GM12864 (cell line): ENCODE measurements around the gene PTP4A1.

Source experiments
- DNase-seq: peaks from one replicate; pipeline ENCODE4 v3.0.0-alpha.2; 2011; ENCODE audit warnings: low read depth
- H3K4me3 ChIP-seq: 2 replicates; pipeline ENCODE4 v1.5.1; 2011; ENCODE audit warnings: mild to moderate bottlenecking, low read depth, low read length, control low read depth
- CTCF ChIP-seq: IDR thresholded peaks from 2 replicates; pipeline ENCODE4 v1.5.1; 2011; ENCODE audit warnings: low read depth, mild to moderate bottlenecking, moderate library complexity, low read length, control low read depth, inconsistent platforms; ENCODE audit errors: missing control alignments

Gene PTP4A1

DNA sequence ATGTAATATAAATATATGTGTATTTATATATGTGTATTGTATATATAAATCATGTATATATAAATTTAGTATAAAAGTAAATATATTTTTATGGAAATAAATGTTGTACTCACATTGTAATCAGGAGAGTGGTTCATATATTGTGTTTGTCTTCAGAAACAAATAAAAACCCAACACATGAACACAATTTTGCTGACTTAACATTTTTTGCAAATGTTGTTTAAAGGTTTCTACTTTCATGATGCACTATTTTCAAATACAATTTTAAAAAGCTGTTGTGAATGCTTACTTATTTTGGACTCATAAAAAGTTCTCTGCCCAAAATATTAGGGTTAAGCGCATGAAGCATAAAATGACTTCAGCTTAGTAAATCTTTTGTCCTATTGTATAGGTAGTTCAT, 39.3 kb downstream of the PTP4A1 start:
- no peak for DNase-seq
- H3K4me3 ChIP-seq, result no peak overlapping the region
- TF ChIP-seq CTCF, result no peak

DNA sequence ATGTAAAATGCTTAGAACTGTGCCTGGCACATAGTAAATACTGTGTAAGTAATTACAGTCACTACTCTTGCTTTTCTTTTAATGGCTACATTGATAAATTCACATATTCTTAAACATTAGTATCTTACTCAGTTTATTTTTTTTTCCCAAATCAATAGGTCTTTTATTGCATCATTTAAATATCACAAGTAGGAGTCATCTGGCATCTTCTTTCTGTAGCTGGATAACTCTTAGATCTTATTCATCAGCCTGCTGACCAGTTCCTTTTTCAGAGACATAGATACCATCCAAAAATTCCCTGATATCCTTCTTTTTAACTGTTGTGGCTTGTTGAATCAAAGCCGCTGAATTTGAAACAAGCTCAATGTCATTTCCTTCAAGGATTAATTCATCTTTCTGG, 43.3 kb downstream of the PTP4A1 start:
- no peak for DNase-seq
- no peak for TF ChIP-seq CTCF
- H3K4me3 ChIP-seq, result no peak overlapping the region
